ENCODE measurements around the gene GOT1.
A peak's percentile ranks its signal among the peaks of the same experiment; 100 is the strongest.

GOT1 gene

GRCh38 chr10:99430451-99431189, at the start of gene GOT1:
GOT1 (minus strand) TSS chr10:99430624; CDS start chr10:99430565, 59 bp downstream.
- DNase-seq (ENCODE audit: low read depth), result peak; percentile 96

GRCh38 chr10:99470327-99470726, 39.9 kb upstream of the GOT1 start:
- DNase-seq (ENCODE audit: low read depth), result no peak

GRCh38 chr10:99467236-99467999, 37.0 kb upstream of the GOT1 start:
- DNase-seq (ENCODE audit: low read depth), result no peak

GRCh38 chr10:99466632-99467223, 36.3 kb upstream of the GOT1 start:
- DNase-seq (ENCODE audit: low read depth), result no peak

GRCh38 chr10:99461230-99461629, 30.8 kb upstream of the GOT1 start:
- DNase-seq (ENCODE audit: low read depth), result no peak

- no peak for DNase-seq (ENCODE audit: low read depth)
Observed at GRCh38 chr10:99460070-99460469, 29.6 kb upstream of the GOT1 start.

- DNase-seq (ENCODE audit: low read depth), result no peak
Observed at GRCh38 chr10:99459217-99459616, 28.8 kb upstream of the GOT1 start.

- no peak for DNase-seq (ENCODE audit: low read depth)
Observed at GRCh38 chr10:99457813-99458212, 27.4 kb upstream of the GOT1 start.

GRCh38 chr10:99456931-99457288, 26.5 kb upstream of the GOT1 start:
- no peak for DNase-seq (ENCODE audit: low read depth)

- no peak for DNase-seq (ENCODE audit: low read depth)
Observed at GRCh38 chr10:99456207-99456930, 25.9 kb upstream of the GOT1 start.

GRCh38 chr10:99451981-99452380, 21.6 kb upstream of the GOT1 start:
- no peak for DNase-seq (ENCODE audit: low read depth)

- DNase-seq (ENCODE audit: low read depth), result no peak
Observed at GRCh38 chr10:99451499-99451788, 21.0 kb upstream of the GOT1 start.

- DNase-seq (ENCODE audit: low read depth), result no peak
Observed at GRCh38 chr10:99450624-99451498, 20.4 kb upstream of the GOT1 start.

GRCh38 chr10:99450156-99450555, 19.7 kb upstream of the GOT1 start:
- DNase-seq (ENCODE audit: low read depth), result no peak

GRCh38 chr10:99449023-99449422, 18.6 kb upstream of the GOT1 start:
- DNase-seq (ENCODE audit: low read depth), result no peak

GRCh38 chr10:99444383-99445045, 14.1 kb upstream of the GOT1 start:
- DNase-seq (ENCODE audit: low read depth), result no peak

- no peak for DNase-seq (ENCODE audit: low read depth)
Observed at GRCh38 chr10:99443500-99443899, 13.1 kb upstream of the GOT1 start.

- DNase-seq (ENCODE audit: low read depth), result no peak
Observed at GRCh38 chr10:99442394-99442793, 12.0 kb upstream of the GOT1 start.

- DNase-seq (ENCODE audit: low read depth), result no peak
Observed at GRCh38 chr10:99438890-99439289, 8.5 kb upstream of the GOT1 start.

- DNase-seq (ENCODE audit: low read depth), result no peak
Observed at GRCh38 chr10:99435986-99436638, 5.7 kb upstream of the GOT1 start.

All from activated T-cell treated with anti-CD3 and anti-CD28 coated beads for 24 hours (primary cell).